8988T (cell line): Measurements from ENCODE around the gene KIF2A.

ENCODE experiments used
- DNase-seq: peaks from one replicate; pipeline ENCODE4 v3.0.0; 2011

KIF2A gene

GRCh38 chr5:62330302-62330701 lies 24.3 kb downstream of the KIF2A start:
- no peak for DNase-seq

GRCh38 chr5:62331921-62332320 lies 25.9 kb downstream of the KIF2A start:
- DNase-seq = no peak

GRCh38 chr5:62333250-62333794 lies 27.3 kb downstream of the KIF2A start:
- DNase-seq = no peak

- no peak for DNase-seq
These were observed 28.1 kb downstream of the KIF2A start for GRCh38 chr5:62334082-62334481.

GRCh38 chr5:62340392-62340791 lies 34.4 kb downstream of the KIF2A start:
- no peak for DNase-seq

GRCh38 chr5:62340979-62341378 lies 35.0 kb downstream of the KIF2A start:
- no peak for DNase-seq

GRCh38 chr5:62341783-62342475 lies 35.9 kb downstream of the KIF2A start:
- DNase-seq = no peak

GRCh38 chr5:62342476-62342837 lies 36.5 kb downstream of the KIF2A start:
- DNase-seq = no peak

- no peak for DNase-seq
These were observed 37.4 kb downstream of the KIF2A start for GRCh38 chr5:62343428-62343827.

GRCh38 chr5:62346748-62347147 lies 40.7 kb downstream of the KIF2A start:
- no peak for DNase-seq

- DNase-seq = no peak
These were observed 41.9 kb downstream of the KIF2A start for GRCh38 chr5:62347928-62348327.

- DNase-seq = no peak
These were observed 42.9 kb downstream of the KIF2A start for GRCh38 chr5:62348723-62349481.

GRCh38 chr5:62354028-62354874 lies 48.2 kb downstream of the KIF2A start:
- DNase-seq = no peak

- DNase-seq = no peak
These were observed 56.7 kb downstream of the KIF2A start for GRCh38 chr5:62362701-62363100.

GRCh38 chr5:62369039-62369438 lies 63.0 kb downstream of the KIF2A start:
- DNase-seq = no peak

- DNase-seq = no peak
These were observed 65.4 kb downstream of the KIF2A start for GRCh38 chr5:62371409-62371808.

- DNase-seq = no peak
These were observed 66.6 kb downstream of the KIF2A start for GRCh38 chr5:62372600-62372999.

- no peak for DNase-seq
These were observed 67.4 kb downstream of the KIF2A start for GRCh38 chr5:62373382-62373781.

- no peak for DNase-seq
These were observed 68.1 kb downstream of the KIF2A start for GRCh38 chr5:62374090-62374489.

GRCh38 chr5:62375627-62376026 lies 69.6 kb downstream of the KIF2A start:
- DNase-seq = no peak

GRCh38 chr5:62376064-62376463 lies 70.1 kb downstream of the KIF2A start:
- no peak for DNase-seq

GRCh38 chr5:62385131-62385530 lies 79.1 kb downstream of the KIF2A start:
- DNase-seq = no peak

- no peak for DNase-seq
These were observed 79.9 kb downstream of the KIF2A start for GRCh38 chr5:62385816-62386400.
